Aorta (tissue), 5 donors: ENCODE measurements around the gene ATP2B2. TPM values are rescaled to one million over a fixed set of nuclear protein-coding genes. Genes with fewer than 3 reads are reported as not detected.
A peak's percentile ranks its signal among the peaks of the same experiment; 100 is the strongest.

ENCODE experiments used
- ATAC-seq: fragments of 200-7000 bp; cut with Tn5 transposase; one replicate; pipeline ENCODE4 v1.9.1; 2022; ENCODE audit warnings: moderate library complexity; ENCODE audit not compliant: low FRiP score
- DNase-seq, 2 donors: peaks; one replicate each; pipeline ENCODE4 v3.0.0-alpha.2; 2020
- H3K27ac ChIP-seq, 2 donors: one replicate each; pipeline ENCODE4 v1.5.1; 2013; ENCODE audit warnings: low read length in 2 of 2, mild to moderate bottlenecking in 2 of 2, moderate library complexity in 2 of 2, control low read depth in 1 of 2, inconsistent platforms in 1 of 2, low read depth in 1 of 2
- H3K27me3 ChIP-seq, 2 donors: one replicate each; pipeline ENCODE4 v1.6.1; 2013; ENCODE audit warnings: control low read depth in 1 of 2, low read length in 1 of 2, mild to moderate bottlenecking in 1 of 2, moderate library complexity in 1 of 2; ENCODE audit not compliant: insufficient read depth in 2 of 2, control insufficient read depth in 1 of 2
- H3K36me3 ChIP-seq, 2 donors: one replicate each; pipeline ENCODE4 v1.6.1; 2013; ENCODE audit warnings: control low read depth in 1 of 2, low read length in 1 of 2, mild to moderate bottlenecking in 1 of 2; ENCODE audit not compliant: insufficient read depth in 2 of 2, control insufficient read depth in 1 of 2
- H3K4me1 ChIP-seq, 2 donors: one replicate each; pipeline ENCODE4 v1.6.1; 2013; ENCODE audit warnings: low read length in 2 of 2, control low read depth in 1 of 2, mild to moderate bottlenecking in 1 of 2, moderate library complexity in 1 of 2; ENCODE audit not compliant: insufficient read depth in 2 of 2, control insufficient read depth in 1 of 2
- H3K4me3 ChIP-seq, 2 donors: one replicate each; pipeline ENCODE4 v1.5.1; 2013; ENCODE audit warnings: low read length in 2 of 2, control low read depth in 1 of 2, mild to moderate bottlenecking in 1 of 2
- H3K9me3 ChIP-seq: one replicate; pipeline ENCODE4 v1.6.1; 2013; ENCODE audit warnings: mild to moderate bottlenecking, low read length; ENCODE audit not compliant: control insufficient read depth
- WGBS, 2 donors: extraction: QIAGEN DNeasy Blood & Tissue Kit; methylation state at CpG; one replicate each; pipeline ENCODE4 v1.1.7; 2013; 5-methylcytosine and 5-hydroxymethylcytosine counted together
- intact Hi-C, 2 donors: fragments of 100-400 bp; cut with DNase I; formaldehyde crosslinking; loops; one replicate each; pipeline versions ENCODE4 v1.14.2 to v1.15.0; 2022
- polyA plus RNA-seq, 2 donors: library from polyadenylated mRNA; stranded (reverse); fragments of 200-250 nt; gene quantifications; one replicate each; pipeline ENCODE4 v1.2.3, GENCODE V29; 2013
- total RNA-seq, 2 donors: library from RNA; stranded (reverse); fragmentation: NEBNext Ultra II Directional; extraction: Animal tissue kit (Norgen Biotek cat#: 25700); gene quantifications; one replicate each; pipeline ENCODE4 v1.2.1, GENCODE V29; 2021
- donor health status: healthy with polysubstance abuse.
- donor health status: Bipolar disorder and iron deficiency.
- donor health status: DM: no; HTN: no; CAD: no.
- donor health status: DM: no; HTN: no; CAD: no.
- donor health status: DM: yes; HTN: yes; CAD: no.

ATP2B2 gene
- total and polyA plus RNA-seq, 4 donors, result 0.29 to 0.30 TPM; not detected in 2

GRCh38 chr3:10392244-10392643 lies 113.1 kb downstream of the ATP2B2 start:
- ATAC-seq, result no peak
- H3K4me3 ChIP-seq, result no peak overlapping the region
- DNase-seq, result no peak

GRCh38 chr3:10391391-10391790 lies 114.0 kb downstream of the ATP2B2 start:
- H3K4me3 ChIP-seq, result no peak overlapping the region
- intact Hi-C loops, result no loop called here
- DNase-seq, result no peak
- H3K27me3 ChIP-seq, result no peaks in the 10 kb centered on the region
- 72 to 73% methylated on average over 9 of the region's 9 CpGs for WGBS, 2 donors
- ATAC-seq, result peak; percentile 26
- H3K4me1 ChIP-seq, result no peaks in the 10 kb centered on the region
- peaks cover 17% of the 10 kb centered on the region for H3K9me3 ChIP-seq
- no peaks in the 10 kb centered on the region for H3K36me3 ChIP-seq
- no peak overlapping the region for H3K27ac ChIP-seq

More at GRCh38 chr3:10392244-10392643, 113.1 kb downstream of the ATP2B2 start:
- intact Hi-C loops, result no loop called here
- H3K4me1 ChIP-seq, result no peaks in the 10 kb centered on the region
- no peaks in the 10 kb centered on the region for H3K27me3 ChIP-seq
- WGBS, 2 donors, result 53 to 56% methylated on average over 4 of the region's 4 CpGs
- no peak overlapping the region for H3K27ac ChIP-seq
- peaks cover 11% of the 10 kb centered on the region for H3K9me3 ChIP-seq
- no peaks in the 10 kb centered on the region for H3K36me3 ChIP-seq

- Histone ChIP-seq H3K36me3 (no peaks in the 10 kb centered on the region), H3K9me3 (peaks cover 17% of the 10 kb centered on the region), H3K4me1 (no peaks in the 10 kb centered on the region), H3K4me3 (no peak overlapping the region), H3K27me3 (no peaks in the 10 kb centered on the region), H3K27ac (no peak overlapping the region)
- DNase-seq (no peak), ATAC-seq (no peak)
- intact Hi-C loops, result no loop called here
- WGBS, 2 donors, result 81 to 85% methylated on average over 7 of the region's 7 CpGs
These were observed 114.6 kb downstream of the ATP2B2 start for GRCh38 chr3:10390641-10391373.

GRCh38 chr3:10389995-10390394 lies 115.4 kb downstream of the ATP2B2 start:
- Histone ChIP-seq H3K9me3 (peaks cover 17% of the 10 kb centered on the region), H3K27ac (no peak overlapping the region), H3K36me3 (no peaks in the 10 kb centered on the region), H3K27me3 (no peaks in the 10 kb centered on the region), H3K4me3 (no peak overlapping the region), H3K4me1 (no peaks in the 10 kb centered on the region)
- DNase-seq (no peak), ATAC-seq (no peak)
- 51 to 66% methylated on average over 2 of the region's 2 CpGs for WGBS, 2 donors
- intact Hi-C loops, result no loop called here

GRCh38 chr3:10389339-10389738 lies 116.0 kb downstream of the ATP2B2 start:
- ATAC-seq, result no peak
- no peak for DNase-seq
- 29 to 30% methylated on average over 1 of the region's 1 CpG for WGBS, 2 donors
- Histone ChIP-seq H3K27me3 (no peaks in the 10 kb centered on the region), H3K27ac (no peak overlapping the region), H3K9me3 (peaks cover 17% of the 10 kb centered on the region), H3K4me3 (no peak overlapping the region), H3K4me1 (no peaks in the 10 kb centered on the region), H3K36me3 (no peaks in the 10 kb centered on the region)
- intact Hi-C loops, result no loop called here

GRCh38 chr3:10387881-10388609 lies 117.3 kb downstream of the ATP2B2 start:
- Histone ChIP-seq H3K4me1 (no peaks in the 10 kb centered on the region), H3K27me3 (no peaks in the 10 kb centered on the region), H3K36me3 (no peaks in the 10 kb centered on the region), H3K4me3 (no peak overlapping the region), H3K27ac (no peak overlapping the region), H3K9me3 (peaks cover 17% of the 10 kb centered on the region)
- ATAC-seq (no peak), DNase-seq (peak in 1 of 2 donors; percentile 35)
- 47 to 52% methylated on average over 6 of the region's 6 CpGs for WGBS, 2 donors
- intact Hi-C loops, result no loop called here

- Histone ChIP-seq H3K36me3 (no peaks in the 10 kb centered on the region), H3K4me3 (no peak overlapping the region), H3K9me3 (peaks cover 17% of the 10 kb centered on the region), H3K4me1 (no peaks in the 10 kb centered on the region), H3K27ac (no peak overlapping the region), H3K27me3 (no peaks in the 10 kb centered on the region)
- peak; percentile 26 for ATAC-seq
- peak in 1 of 2 donors; percentile 23 for DNase-seq
- intact Hi-C loops, result no loop called here
- 89 to 100% methylated on average over 1 of the region's 1 CpG for WGBS, 2 donors
These were observed 119.3 kb downstream of the ATP2B2 start for GRCh38 chr3:10386121-10386520.

- ATAC-seq, result no peak
- intact Hi-C loops, result no loop called here
- H3K9me3 ChIP-seq, result peaks cover 17% of the 10 kb centered on the region
- 79% methylated on average over 23 of the region's 23 CpGs for WGBS, 2 donors
- H3K36me3 ChIP-seq, result no peaks in the 10 kb centered on the region
- peak in 1 of 2 donors; percentile 56 for DNase-seq
- H3K27ac ChIP-seq, result no peak overlapping the region
- H3K4me1 ChIP-seq, result no peaks in the 10 kb centered on the region
- H3K27me3 ChIP-seq, result no peaks in the 10 kb centered on the region
- no peak overlapping the region for H3K4me3 ChIP-seq
These were observed 120.6 kb downstream of the ATP2B2 start for GRCh38 chr3:10384541-10385360.
